Activated naive CD8-positive, alpha-beta T cell treated with anti-CD3 and anti-CD28 coated beads, Interleukin-2, amount 50 U/mL, for 16 hours (primary cell): ENCODE data around the gene CAMTA1.
"Not testable (repeated sequence)": the region's sequence is repeated elsewhere in the genome, so short reads cannot be mapped to it uniquely, and the experiment has no call there.

Source experiments
- DNase-seq: peaks from one replicate; pipeline ENCODE4 v3.0.0-alpha.2; 2020; ENCODE audit warnings: low read depth, low spot score

CAMTA1 gene

GRCh38 chr1:7690076-7690475 lies 904.8 kb downstream of the CAMTA1 start:
- DNase-seq: no peak

GRCh38 chr1:7690496-7691182 lies 905.4 kb downstream of the CAMTA1 start:
- no peak for DNase-seq

GRCh38 chr1:7691576-7691975 lies 906.3 kb downstream of the CAMTA1 start:
- DNase-seq: no peak

- DNase-seq: no peak
These were observed 906.8 kb downstream of the CAMTA1 start for GRCh38 chr1:7692005-7692404.

GRCh38 chr1:7693037-7693436 lies 907.8 kb downstream of the CAMTA1 start:
- not testable (repeated sequence) for DNase-seq

- DNase-seq: no peak
These were observed 908.4 kb downstream of the CAMTA1 start for GRCh38 chr1:7693662-7694061.

GRCh38 chr1:7694600-7695496 lies 909.6 kb downstream of the CAMTA1 start:
- DNase-seq: no peak

GRCh38 chr1:7695497-7696117 lies 910.4 kb downstream of the CAMTA1 start:
- DNase-seq: no peak

- DNase-seq: no peak
These were observed 913.4 kb downstream of the CAMTA1 start for GRCh38 chr1:7698641-7699040.

GRCh38 chr1:7702365-7702764 lies 917.1 kb downstream of the CAMTA1 start:
- no peak for DNase-seq

GRCh38 chr1:7703321-7704213 lies 918.3 kb downstream of the CAMTA1 start:
- no peak for DNase-seq

- DNase-seq: peak; percentile 85
These were observed 919.2 kb downstream of the CAMTA1 start for GRCh38 chr1:7704214-7705047.

GRCh38 chr1:7705048-7705907 lies 920.0 kb downstream of the CAMTA1 start:
- no peak for DNase-seq

- DNase-seq: no peak
These were observed 920.6 kb downstream of the CAMTA1 start for GRCh38 chr1:7705908-7706216.

- no peak for DNase-seq
These were observed 922.3 kb downstream of the CAMTA1 start for GRCh38 chr1:7707527-7707926.

- not testable (repeated sequence) for DNase-seq
These were observed 922.8 kb downstream of the CAMTA1 start for GRCh38 chr1:7708065-7708464.

GRCh38 chr1:7710859-7711258 lies 925.6 kb downstream of the CAMTA1 start:
- DNase-seq: no peak

- no peak for DNase-seq
These were observed 927.6 kb downstream of the CAMTA1 start for GRCh38 chr1:7712731-7713323.

GRCh38 chr1:7716506-7716905 lies 931.3 kb downstream of the CAMTA1 start:
- no peak for DNase-seq
